ENCODE measurements around the gene PDE4D.

The PDE4D gene

GRCh38 chr5:59132131-59132530 lies 761.4 kb downstream of the PDE4D start (continued):
- no peak for TF ChIP-seq TSHZ2 (CRISPR knock-in tag; IDR thresholded peaks at IDR 0.05)
- no peak for TF ChIP-seq ISL1 (CRISPR knock-in tag; IDR thresholded peaks at IDR 0.05)
- TF ChIP-seq, protein P1, sequence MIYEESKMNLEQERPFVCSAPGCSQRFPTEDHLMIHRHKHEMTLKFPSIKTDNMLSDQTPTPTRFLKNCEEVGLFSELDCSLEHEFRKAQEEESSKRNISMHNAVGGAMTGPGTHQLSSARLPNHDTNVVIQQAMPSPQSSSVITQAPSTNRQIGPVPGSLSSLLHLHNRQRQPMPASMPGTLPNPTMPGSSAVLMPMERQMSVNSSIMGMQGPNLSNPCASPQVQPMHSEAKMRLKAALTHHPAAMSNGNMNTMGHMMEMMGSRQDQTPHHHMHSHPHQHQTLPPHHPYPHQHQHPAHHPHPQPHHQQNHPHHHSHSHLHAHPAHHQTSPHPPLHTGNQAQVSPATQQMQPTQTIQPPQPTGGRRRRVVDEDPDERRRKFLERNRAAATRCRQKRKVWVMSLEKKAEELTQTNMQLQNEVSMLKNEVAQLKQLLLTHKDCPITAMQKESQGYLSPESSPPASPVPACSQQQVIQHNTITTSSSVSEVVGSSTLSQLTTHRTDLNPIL (CRISPR knock-in tag; IDR thresholded peaks at IDR 0.05; ENCODE audit: low read depth) = no peak
- no peak for TF ChIP-seq ZFP3 (CRISPR knock-in tag; IDR thresholded peaks at IDR 0.05)

- ATAC-seq = no peak
- TF ChIP-seq PPARA (CRISPR knock-in tag; IDR thresholded peaks at IDR 0.05; ENCODE audit: borderline replicate concordance) (no peak), SNAI2 (CRISPR knock-in tag; IDR thresholded peaks at IDR 0.05) (no peak), ARNTL (CRISPR knock-in tag; IDR thresholded peaks at IDR 0.05; ENCODE audit: borderline replicate concordance, low read depth) (no peak), ZFP30 (CRISPR knock-in tag; IDR thresholded peaks at IDR 0.05) (no peak), ZFP3 (CRISPR knock-in tag; IDR thresholded peaks at IDR 0.05) (no peak), BACH2 (CRISPR knock-in tag; IDR thresholded peaks at IDR 0.05; ENCODE audit: borderline replicate concordance) (no peak), RARB (CRISPR knock-in tag; IDR thresholded peaks at IDR 0.05) (no peak), CSDC2 (CRISPR knock-in tag; IDR thresholded peaks at IDR 0.05) (no peak), ZNF565 (CRISPR knock-in tag; conservative IDR thresholded peaks at IDR 0.05; ENCODE audit: low read depth) (no peak), TSHZ2 (CRISPR knock-in tag; IDR thresholded peaks at IDR 0.05) (no peak), TCF4 (CRISPR knock-in tag; IDR thresholded peaks at IDR 0.05; ENCODE audit: borderline replicate concordance) (no peak)
- TF ChIP-seq, protein P2, sequence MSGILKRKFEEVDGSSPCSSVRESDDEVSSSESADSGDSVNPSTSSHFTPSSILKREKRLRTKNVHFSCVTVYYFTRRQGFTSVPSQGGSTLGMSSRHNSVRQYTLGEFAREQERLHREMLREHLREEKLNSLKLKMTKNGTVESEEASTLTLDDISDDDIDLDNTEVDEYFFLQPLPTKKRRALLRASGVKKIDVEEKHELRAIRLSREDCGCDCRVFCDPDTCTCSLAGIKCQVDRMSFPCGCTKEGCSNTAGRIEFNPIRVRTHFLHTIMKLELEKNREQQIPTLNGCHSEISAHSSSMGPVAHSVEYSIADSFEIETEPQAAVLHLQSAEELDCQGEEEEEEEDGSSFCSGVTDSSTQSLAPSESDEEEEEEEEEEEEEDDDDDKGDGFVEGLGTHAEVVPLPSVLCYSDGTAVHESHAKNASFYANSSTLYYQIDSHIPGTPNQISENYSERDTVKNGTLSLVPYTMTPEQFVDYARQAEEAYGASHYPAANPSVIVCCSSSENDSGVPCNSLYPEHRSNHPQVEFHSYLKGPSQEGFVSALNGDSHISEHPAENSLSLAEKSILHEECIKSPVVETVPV (CRISPR knock-in tag; IDR thresholded peaks at IDR 0.05) = no peak
- TF ChIP-seq, protein P1 (CRISPR knock-in tag; IDR thresholded peaks at IDR 0.05; ENCODE audit: low read depth) = no peak
Observed at GRCh38 chr5:59130431-59130830, 763.1 kb downstream of the PDE4D start.

DNA sequence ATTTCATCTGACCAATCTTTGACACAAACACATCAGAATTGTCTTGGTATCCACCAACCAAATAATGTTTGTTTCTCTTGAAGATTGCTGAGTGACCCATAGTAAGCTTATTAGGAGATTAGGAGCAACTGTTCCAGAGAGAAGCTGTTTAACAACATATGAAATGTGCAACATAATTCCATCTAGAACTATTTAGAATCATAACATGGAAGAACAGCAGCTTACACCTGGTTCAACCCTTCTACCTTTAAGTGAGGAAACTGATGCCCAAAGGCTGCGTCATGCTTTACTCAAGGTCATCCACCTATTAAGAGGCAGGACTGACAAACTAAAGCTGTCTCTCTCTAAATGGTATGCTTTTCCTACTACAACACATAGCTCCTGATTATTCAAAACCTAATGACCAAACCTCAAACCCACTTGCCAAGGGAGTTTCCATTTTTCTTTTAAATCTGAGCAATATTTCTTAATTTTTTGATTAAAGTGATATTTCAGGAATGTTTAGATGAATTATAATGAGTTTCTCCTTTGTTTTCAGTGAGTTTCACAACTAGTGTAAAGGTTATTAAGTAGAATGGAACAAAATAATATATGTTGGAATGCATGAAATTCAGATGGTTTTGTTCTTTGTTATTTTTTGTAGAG lies 764.8 kb downstream of the PDE4D start:
- no peak for ATAC-seq
- TF ChIP-seq TCF4 (CRISPR knock-in tag; IDR thresholded peaks at IDR 0.05; ENCODE audit: borderline replicate concordance) = no peak
- TF ChIP-seq ZNF565 (CRISPR knock-in tag; conservative IDR thresholded peaks at IDR 0.05; ENCODE audit: low read depth) = no peak
- no peak for TF ChIP-seq ZNF70 (CRISPR knock-in tag; IDR thresholded peaks at IDR 0.05)
- TF ChIP-seq OSR1 (CRISPR knock-in tag; IDR thresholded peaks at IDR 0.05) = no peak
- no peak for TF ChIP-seq TSHZ2 (CRISPR knock-in tag; IDR thresholded peaks at IDR 0.05)
- TF ChIP-seq ZNF8 (CRISPR knock-in tag; IDR thresholded peaks at IDR 0.05) = no peak
- no peak for TF ChIP-seq BACH2 (CRISPR knock-in tag; IDR thresholded peaks at IDR 0.05; ENCODE audit: borderline replicate concordance)
- no peak for TF ChIP-seq PPARA (CRISPR knock-in tag; IDR thresholded peaks at IDR 0.05; ENCODE audit: borderline replicate concordance)
- TF ChIP-seq TOX (CRISPR knock-in tag; IDR thresholded peaks at IDR 0.05; ENCODE audit: borderline replicate concordance) = no peak
- no peak for TF ChIP-seq ZFP30 (CRISPR knock-in tag; IDR thresholded peaks at IDR 0.05)
- TF ChIP-seq ESRRG (CRISPR knock-in tag; IDR thresholded peaks at IDR 0.05) = no peak
- no peak for TF ChIP-seq ZC3H10 (CRISPR knock-in tag; IDR thresholded peaks at IDR 0.05)
- TF ChIP-seq GLIS3 (CRISPR knock-in tag; IDR thresholded peaks at IDR 0.05) = no peak
- TF ChIP-seq ISL1 (CRISPR knock-in tag; IDR thresholded peaks at IDR 0.05) = no peak

All from SK-N-SH treated with all-trans-retinoic acid at 6 μM for 48 hours (cell line).